Stimulated activated CD4-positive, alpha-beta T cell treated with anti-CD3 and anti-CD28 coated beads, TNF-alpha, amount 100 ng/mL, for 4 hours (primary cell): ENCODE results near the gene NFIC.
"Not testable (repeated sequence)": the region's sequence is repeated elsewhere in the genome, so short reads cannot be mapped to it uniquely, and the experiment has no call there.

Experiments
- DNase-seq, 3 experiments: peaks; one replicate each; pipeline ENCODE4 v3.0.0-alpha.2; 2020; ENCODE audit warnings: low read depth in 3 of 3

The NFIC gene

DNA sequence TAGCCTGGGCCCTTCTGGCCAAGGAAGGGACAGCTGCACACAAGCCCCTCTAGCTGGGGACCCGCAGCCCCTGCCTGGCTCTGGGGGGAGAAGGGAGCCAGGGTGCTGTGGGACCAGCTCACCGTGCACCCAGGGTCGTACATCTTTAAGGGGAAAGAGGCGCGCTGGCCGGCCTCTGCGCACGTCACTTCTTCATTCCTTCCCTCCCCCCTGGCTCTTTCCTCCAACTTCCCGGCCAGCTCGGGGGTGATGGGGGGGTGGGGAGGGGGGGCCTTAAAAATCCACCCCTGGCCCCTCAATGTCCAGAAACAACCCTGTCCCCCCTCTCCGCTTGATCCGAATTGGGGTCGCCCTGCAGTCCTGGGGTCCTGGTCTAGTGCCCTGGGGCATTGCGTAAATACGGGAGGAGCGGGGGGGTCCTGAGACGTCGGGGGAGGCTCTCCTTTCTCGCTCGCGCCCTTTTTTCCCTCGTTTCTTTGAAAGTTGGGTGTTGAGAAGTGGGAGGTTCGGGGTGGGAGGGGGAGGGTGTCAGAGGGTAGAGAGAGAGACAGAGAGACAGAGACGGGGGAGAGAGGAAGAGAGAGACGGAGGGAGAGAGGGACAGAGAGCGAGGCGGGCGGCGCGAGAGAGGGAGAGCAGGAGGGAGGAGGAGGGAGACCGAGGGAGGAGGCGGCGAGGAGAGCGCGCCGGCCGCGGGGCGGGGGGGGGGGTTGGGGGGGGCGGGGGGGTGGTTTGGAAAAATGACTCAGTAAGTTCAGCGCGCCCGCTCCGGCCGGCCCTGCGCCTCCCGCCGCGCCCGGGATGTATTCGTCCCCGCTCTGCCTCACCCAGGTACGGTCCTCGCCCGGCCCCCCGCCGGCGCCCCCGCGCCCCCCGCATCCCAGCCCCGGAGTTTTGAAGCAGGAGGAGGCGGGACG is at the start of gene NFIC:
Gene NFIC, plus strand, starts transcription at position 748 of the 917 bp plus-strand sequence. Its CDS starts 54 bp downstream, at position 802.
- no peak for DNase-seq

GRCh38 chr19:3316659-3317207 is 49.6 kb upstream of the NFIC start:
- no peak for DNase-seq

DNA sequence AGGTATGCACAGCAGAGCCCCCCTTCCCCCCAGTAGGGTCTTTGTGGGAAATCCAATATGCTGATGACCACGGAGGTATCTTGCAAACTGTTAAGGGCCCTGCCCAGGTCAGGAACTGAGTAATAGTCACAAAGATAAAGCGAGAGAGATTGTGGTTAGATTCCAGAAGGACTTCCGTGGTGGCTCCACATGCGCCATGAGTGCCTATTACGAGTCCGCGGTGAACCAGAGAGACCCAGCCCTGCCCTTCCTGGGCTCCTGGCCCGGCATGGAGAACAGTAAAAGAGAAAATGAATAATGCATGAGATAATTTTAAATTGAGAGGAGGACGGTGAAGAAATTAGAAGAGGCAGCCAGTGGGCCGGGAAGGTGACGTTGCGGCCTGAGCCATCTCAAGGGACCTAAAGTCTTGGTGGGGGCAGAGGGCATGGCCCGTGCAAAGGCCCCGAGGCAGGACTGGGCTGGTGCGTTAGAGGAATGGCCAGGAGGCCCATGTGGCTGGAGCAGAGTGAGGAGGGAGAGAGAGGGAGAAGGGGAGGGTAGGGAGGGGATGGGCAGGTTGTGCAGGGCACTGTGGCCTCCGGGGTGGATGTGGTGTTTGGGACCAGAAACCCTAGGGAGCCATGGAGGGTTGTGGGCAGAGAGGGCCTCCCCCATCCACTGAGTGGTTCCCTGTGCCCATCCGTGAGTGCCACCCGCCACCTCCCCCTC is 46.6 kb upstream of the NFIC start:
- DNase-seq: no peak

- no peak for DNase-seq
Observed at GRCh38 chr19:3320354-3320670, 46.1 kb upstream of the NFIC start.

- no peak for DNase-seq
Observed at GRCh38 chr19:3320853-3321252, 45.5 kb upstream of the NFIC start.

DNA sequence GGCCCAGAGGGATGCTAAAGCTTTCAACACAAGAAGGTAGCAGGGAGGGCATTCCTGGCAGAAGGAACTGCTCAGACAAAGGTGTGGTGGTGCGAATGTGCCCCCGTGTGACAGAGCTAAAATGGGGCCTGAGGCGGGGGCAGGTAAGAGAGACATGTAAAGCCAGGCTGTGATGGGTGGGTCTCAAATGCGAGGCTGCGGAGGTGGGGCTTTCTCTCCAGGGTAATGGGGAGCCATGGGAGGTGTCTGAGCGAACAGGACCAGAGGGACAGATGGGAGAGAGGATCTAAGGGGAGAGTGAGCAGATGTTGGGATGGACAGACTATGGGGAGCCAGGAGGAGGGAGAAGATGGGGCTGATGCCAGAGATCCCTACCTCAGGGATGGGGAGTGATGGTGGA is 44.7 kb upstream of the NFIC start:
- no peak for DNase-seq

DNA sequence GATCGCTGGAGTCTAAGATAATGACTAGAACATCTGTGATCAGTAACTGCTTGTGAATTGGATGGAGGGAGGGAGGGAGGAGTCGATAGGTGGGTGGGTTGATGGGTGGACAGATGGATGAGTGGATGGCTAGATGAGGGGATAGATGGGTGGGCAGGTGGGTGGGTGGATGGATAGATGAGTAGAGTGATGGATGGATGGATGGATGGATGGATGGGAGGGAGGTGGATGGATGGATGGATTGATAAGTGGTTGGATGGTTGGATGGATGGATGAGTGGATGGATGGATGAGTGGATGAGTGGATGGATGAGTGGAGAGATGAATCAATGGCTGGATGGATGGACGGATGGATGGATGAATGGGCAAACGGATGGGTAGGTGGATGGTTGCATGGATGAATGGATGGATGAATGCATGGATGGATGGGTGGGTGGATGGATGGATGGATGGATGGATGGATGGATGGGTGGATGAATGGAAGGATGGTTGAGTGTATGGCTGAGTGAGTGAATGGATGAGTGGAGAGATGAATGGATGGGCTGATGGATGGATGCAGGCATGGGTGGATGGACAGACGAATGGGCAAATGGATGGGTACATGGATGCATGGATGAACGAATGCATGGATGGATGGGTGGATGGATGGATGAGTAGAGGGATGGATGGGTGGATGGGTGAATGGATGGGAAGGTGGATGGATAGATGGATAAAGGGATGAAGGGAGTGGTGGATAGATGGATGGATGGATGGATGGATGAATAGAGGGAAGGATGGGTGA is 44.0 kb upstream of the NFIC start:
- DNase-seq: no peak

DNA sequence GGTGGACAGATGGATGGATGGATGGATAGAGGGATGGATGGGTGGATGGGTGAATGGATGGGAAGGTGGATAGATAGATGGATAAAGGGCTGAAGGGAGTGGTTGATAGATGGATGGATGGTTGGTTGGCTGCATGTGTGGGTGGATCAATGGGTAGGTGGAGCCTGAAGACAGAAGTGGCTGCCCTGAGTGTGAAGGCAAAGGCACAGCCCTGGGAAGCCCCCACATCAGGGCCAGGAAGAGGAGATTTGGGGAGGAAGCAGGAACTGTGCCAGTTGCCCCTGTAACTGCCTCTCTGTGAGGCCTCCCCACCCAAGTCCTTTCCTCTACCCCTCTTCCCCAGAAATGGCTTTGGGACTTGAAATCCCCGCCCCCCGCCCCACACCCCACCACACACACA is 43.4 kb upstream of the NFIC start:
- no peak for DNase-seq

DNA sequence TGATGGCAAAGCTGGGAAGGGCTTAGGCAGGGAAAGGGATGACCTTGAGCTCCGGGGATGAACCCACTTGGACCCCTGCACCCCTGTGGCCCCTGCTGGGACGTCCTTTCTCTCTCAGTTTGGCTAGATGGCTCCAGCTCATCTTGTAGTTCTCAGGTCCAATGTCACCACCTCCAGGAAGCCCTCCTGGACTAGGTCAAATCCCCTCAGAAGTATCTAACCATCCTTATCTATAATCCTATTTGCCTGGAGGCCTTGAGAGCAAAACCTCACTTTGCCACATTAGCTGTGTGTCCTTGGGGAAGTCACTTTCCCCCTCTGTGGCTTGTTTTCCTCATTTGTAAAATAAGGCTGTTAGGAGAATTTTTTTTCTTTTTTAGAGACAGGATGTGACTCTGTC is 42.7 kb upstream of the NFIC start:
- DNase-seq: no peak

GRCh38 chr19:3324405-3324856 is 42.0 kb upstream of the NFIC start:
- peak; percentile 42 to 62 (median 60) for DNase-seq

DNA sequence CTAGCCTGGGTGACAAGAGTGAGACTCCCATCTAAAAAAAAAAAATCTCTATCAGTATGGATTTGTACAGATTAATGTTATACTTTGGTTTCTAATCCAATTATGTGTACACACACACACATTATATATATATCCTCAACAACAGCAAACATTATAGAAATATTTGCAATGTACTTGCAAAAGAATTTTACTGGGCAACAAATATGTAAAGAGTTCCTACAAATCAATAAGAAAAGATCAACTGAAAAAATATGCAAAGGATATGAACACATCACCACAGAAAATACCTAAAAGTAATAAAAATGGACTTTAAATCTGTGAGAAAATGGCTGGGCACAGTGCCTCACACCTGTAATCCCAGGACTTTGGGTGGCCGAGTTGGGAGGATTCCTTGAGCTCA is 40.9 kb upstream of the NFIC start:
- DNase-seq: no peak

DNA sequence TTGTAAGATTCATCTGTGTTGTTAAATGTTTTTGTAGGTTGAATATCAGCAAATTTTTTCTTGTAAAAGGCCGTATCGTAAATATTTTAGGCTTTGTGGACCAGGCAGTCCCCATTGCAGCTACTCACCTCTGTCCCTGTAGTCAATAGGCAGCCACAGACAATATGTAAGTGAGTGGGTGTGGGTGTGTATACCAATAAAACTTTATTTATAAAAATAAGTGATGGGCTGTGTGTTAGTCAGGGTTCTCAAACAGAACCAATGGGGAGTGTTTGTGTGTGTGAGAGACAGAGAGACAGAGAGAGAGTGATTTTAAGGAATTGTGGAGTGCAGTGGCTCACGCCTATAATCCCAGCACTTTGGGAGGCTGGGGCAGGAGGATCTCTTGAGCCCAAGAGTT is 37.6 kb upstream of the NFIC start:
- no peak for DNase-seq

DNA sequence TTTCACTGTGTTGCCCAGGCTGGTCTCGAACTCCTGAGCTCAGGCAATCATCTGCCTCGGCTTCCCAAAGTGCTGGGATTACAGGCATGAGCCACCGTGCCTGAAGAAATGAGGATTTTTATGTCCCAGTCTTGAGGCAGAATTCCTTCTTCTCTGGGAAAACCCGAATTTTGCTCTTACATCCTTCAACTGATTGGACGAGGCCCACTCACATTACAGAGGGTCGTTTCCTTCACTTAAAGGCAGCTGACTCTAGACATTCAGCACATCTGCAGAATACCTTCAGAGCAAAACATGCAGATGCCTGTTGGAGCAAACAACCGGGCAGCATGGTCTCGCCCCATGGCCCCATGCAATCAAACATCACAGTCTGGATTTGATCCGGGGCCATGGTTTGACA is 36.3 kb upstream of the NFIC start:
- no peak for DNase-seq

- DNase-seq: not testable (repeated sequence)
Observed at GRCh38 chr19:3332232-3332631, 34.2 kb upstream of the NFIC start.

DNA sequence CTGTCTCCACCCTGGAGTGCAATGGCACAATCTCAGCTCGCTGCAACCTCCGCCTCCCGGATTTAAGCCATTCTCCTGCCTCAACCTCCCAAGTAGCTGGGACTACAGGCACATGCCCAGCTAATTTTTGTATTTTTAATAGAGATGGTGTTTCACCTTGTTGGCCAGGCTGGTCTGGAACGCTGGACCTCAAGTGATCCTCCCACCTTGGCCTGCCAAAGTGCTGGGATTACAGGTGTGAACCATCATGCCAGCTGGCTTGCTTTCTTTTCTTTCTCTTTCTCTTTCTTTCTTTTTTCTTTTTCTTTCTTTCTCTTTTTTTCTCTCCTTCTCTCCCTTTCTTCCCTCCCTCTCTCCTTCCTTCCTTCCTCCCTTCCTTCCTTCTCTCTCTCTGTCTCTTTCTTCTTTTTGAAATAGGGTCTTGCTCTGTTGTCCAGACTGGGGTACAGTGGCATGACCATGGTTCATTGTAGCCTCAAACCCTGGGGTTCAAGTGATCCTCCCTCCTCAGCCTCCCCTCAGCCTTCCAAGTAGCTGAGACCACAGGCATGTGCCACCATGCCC is 33.3 kb upstream of the NFIC start:
- DNase-seq: no peak

DNA sequence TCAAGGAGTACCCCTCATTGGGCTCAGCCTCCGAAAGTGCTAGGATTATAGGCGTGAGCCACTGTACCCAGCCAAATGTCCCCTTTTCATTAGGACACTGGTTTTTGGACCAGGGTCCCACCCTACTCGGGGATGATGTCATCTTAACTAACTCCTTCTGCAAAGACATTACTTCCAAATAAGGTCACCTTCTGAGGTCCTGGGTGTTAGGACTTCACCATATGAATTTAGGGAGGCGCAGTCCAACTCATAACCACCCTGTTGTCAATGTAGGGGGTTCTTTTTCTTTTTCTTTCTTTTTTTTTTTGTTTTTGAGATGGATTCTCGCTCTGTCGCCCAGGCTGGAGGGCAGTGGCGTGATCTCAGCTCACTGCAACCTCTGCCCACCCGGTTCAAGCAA is 32.7 kb upstream of the NFIC start:
- no peak for DNase-seq

DNA sequence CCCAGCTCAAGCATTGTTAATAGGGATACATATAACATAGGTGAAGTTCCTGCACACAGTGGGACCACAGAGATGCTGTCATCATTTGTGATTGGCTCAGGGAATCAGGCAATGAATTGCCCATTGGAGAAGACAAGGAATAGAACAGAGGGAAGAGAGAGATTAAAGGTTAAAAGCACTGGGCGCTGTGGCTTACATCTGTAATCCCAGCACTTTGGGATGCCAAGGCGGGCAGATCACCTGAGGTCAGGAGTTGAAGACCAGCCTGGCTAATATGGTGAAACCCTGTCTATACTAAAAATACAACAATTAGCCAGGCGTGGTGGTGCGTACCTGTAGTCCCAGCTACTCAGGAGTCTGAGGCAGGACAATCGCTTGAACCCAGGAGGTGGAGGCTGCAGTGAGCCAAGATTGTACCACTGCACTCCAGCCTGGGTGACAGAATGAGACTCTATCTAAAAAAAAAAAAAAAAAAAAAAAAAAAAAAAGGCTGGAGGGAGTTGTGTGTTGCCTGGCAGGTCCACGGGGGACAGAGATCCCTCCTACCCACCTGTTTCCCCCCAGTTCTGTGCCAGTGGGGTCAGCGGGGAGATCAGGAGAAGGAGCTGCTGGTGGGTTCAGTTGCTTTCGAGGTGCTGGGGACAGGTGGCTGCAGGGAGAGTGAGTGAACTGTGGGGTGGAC is 31.5 kb upstream of the NFIC start:
- not testable (repeated sequence) for DNase-seq

DNA sequence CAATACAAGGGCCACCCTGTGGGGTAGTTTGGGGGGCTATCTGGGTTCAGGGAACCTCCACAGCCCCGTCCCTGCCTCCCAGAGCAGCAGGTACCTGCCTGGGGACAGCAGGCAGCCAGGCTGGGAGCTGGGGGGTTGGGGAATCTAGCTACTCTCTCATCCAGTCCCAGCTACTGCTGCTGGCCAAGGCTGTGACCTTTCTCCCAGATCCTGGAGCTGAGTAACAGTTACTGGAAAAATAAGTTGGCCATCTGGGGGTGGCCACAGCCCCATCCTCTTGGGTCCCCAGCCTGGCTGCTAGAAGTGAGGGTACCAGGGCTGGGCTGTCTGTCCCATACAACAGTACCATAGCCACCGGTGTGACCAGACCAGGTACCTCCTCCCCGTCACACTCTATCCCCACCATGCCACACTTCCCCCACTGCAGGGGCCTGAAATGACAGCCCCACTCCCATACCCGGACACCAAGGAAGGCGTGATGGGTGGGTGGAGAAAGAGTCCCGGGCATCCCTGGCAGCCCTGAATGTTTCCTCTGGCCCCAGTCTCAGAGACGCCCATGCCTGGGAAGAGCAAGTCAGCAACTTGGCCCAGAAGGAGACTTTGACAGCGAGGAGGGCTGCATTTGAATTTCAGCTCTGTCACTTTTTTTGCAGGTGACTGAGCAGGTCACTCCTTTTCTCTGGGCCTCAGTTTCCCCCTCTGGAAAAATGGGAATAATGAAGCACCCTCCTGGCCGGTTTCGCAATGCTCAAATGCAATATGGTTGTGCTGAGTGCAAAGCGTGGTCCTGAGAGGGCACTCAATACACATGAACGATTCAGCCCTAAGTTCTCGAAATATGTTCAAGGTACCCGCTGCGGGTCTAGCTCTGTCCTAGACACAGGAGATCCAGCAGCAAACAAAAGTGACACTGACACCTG is 30.7 kb upstream of the NFIC start:
- no peak for DNase-seq

- DNase-seq: no peak
Observed at GRCh38 chr19:3336351-3336679, 30.1 kb upstream of the NFIC start.
